Endometrium (tissue), 2 donors: ENCODE data around the gene RIPOR2.
"Not testable (repeated sequence)": the region's sequence is repeated elsewhere in the genome, so short reads cannot be mapped to it uniquely, and the experiment has no call there.

Source experiments
- FAIRE-seq: peaks from 2 replicates; lab custom pipeline; 2012; peaks lifted over from hg19 to GRCh38; lab: Jason Lieb, UNC
- donor health status: control.
- donor health status: control.

The RIPOR2 gene

GRCh38 chr6:24799541-24799915 is 136.2 kb downstream of the RIPOR2 start:
- no peak for FAIRE-seq

- no peak for FAIRE-seq
These were observed 136.8 kb downstream of the RIPOR2 start, which contains the start of gene ARMH2 for GRCh38 chr6:24798740-24799540. ARMH2 (minus strand) TSS chr6:24798917; CDS start chr6:24798857, 60 bp downstream.

GRCh38 chr6:24797596-24798216 is 138.1 kb downstream of the RIPOR2 start:
- FAIRE-seq: no peak

GRCh38 chr6:24796616-24797290 is 139.0 kb downstream of the RIPOR2 start:
- no peak for FAIRE-seq

GRCh38 chr6:24795106-24795505 is 140.7 kb downstream of the RIPOR2 start:
- no peak for FAIRE-seq

- no peak for FAIRE-seq
These were observed 147.6 kb downstream of the RIPOR2 start for GRCh38 chr6:24788031-24788665.

GRCh38 chr6:24780206-24780605 is 155.6 kb downstream of the RIPOR2 start:
- no peak for FAIRE-seq

GRCh38 chr6:24779416-24780016 is 156.2 kb downstream of the RIPOR2 start:
- FAIRE-seq: no peak

- FAIRE-seq: no peak
These were observed 156.9 kb downstream of the RIPOR2 start for GRCh38 chr6:24778878-24779277.

- no peak for FAIRE-seq
These were observed 157.6 kb downstream of the RIPOR2 start for GRCh38 chr6:24778121-24778520.

GRCh38 chr6:24777227-24777626 is 158.5 kb downstream of the RIPOR2 start:
- no peak for FAIRE-seq

- FAIRE-seq: no peak
These were observed 160.2 kb downstream of the RIPOR2 start for GRCh38 chr6:24775520-24776058.

- FAIRE-seq: no peak
These were observed 160.9 kb downstream of the RIPOR2 start, which contains the start of gene GMNN for GRCh38 chr6:24774696-24775519. GMNN (plus strand) TSS chr6:24774937; CDS start chr6:24777247, 2,310 bp downstream.

- FAIRE-seq: no peak
These were observed 167.4 kb downstream of the RIPOR2 start for GRCh38 chr6:24768361-24768760.

GRCh38 chr6:24766680-24767462 is 168.9 kb downstream of the RIPOR2 start:
- peak; percentile 18 for FAIRE-seq

GRCh38 chr6:24765968-24766367 is 169.8 kb downstream of the RIPOR2 start:
- FAIRE-seq: not testable (repeated sequence)

GRCh38 chr6:24764833-24765828 is 170.6 kb downstream of the RIPOR2 start:
- FAIRE-seq: not testable (repeated sequence)

- FAIRE-seq: no peak
These were observed 172.2 kb downstream of the RIPOR2 start for GRCh38 chr6:24763578-24763977.

- no peak for FAIRE-seq
These were observed 173.9 kb downstream of the RIPOR2 start for GRCh38 chr6:24761851-24762250.
